NCI-H146 treated with DMSO at 0.1 percent for 48 hours (cell line): ENCODE measurements around the gene HHIPL1.

Source experiments
- DNase-seq: peaks from one replicate; lab custom pipeline; 2025; ENCODE audit not compliant: unreplicated experiment; lab: John Stamatoyannopoulos, UW

The HHIPL1 gene

DNA sequence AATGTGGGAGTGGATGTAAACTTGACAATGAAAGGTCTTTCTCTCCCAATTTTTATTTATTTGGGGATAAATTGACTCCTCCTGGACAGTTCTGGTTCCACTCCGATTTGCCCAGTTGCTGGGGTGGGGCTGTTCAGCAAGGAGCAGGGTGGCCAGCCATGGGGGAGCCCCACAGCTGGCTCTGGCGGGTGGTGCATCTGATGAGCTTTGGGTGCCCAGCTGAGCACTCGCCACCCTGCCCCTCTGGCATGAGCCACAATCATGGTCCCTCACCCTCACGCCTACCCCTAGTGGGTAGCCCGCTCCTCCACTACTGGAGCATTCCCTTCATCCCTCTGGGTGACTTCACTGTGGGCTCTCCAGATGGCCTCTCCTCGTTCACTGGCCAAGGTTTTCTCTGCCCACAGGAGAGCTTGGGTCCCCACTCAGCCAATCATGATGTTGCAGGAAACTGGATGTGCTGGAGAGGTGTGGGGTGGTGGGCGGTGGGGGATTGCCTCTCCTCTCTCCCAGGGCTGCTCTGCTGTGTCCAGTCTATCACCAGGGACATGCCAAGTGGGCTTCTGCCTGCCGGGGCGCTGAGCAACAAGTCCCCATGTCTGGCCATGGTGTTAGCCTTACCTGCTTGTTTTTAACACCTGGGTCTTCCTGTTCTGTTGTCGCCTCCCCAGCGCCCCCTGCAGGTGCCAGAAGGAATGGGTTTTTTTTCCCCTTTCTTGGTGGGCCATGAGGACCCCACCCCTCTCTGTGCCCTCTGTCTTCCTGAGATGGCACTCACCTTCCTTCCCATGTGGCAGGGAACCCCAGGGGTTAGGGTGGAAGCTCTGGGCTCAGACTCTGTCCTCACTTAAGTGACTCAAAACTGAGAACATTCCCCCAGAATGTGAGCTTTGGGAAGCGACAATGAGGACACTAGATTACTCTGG is 42.6 kb downstream of the HHIPL1 start:
- no peak for DNase-seq

DNA sequence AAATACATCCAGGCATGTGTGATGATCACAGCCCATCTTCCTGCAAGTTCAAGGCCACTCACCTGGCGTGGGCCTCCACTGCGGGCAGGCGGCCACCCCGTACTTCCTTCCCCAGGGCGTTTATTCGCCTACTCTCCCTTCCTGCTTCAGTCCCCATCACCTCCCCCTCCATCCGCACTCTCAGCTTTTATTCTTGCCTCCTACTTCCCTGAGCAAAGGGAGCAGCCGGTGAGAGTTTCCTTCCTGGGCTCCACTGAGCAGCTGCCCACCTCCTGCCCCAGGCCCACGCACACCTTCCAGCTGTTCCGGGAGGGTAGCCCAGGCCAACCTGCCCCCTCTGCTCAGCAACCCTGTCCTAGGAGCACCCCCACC is 43.3 kb downstream of the HHIPL1 start:
- no peak for DNase-seq

GRCh38 chr14:99688629-99689028 is 43.7 kb downstream of the HHIPL1 start:
- DNase-seq, result no peak

GRCh38 chr14:99689266-99690236 is 44.6 kb downstream of the HHIPL1 start:
- DNase-seq, result no peak

DNA sequence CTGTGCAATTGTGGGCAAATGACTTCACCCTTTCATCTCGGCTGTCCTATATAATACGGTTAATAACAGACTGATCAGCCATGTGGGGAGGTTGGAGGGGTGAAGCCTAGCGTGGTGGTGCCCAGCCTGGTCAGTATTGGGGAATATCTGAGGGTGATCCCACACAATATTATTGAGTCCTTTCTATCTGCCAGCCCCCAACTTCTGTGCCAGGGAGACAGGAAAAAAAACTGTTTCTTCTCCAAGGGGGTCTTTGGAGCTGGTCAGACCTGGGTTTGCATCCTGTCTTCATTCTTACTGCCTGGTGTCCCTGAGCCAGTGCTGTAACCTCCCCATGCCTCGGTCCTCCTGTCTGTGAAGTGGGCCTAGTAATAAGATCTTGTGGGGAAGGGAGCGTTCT is 45.7 kb downstream of the HHIPL1 start:
- no peak for DNase-seq

DNA sequence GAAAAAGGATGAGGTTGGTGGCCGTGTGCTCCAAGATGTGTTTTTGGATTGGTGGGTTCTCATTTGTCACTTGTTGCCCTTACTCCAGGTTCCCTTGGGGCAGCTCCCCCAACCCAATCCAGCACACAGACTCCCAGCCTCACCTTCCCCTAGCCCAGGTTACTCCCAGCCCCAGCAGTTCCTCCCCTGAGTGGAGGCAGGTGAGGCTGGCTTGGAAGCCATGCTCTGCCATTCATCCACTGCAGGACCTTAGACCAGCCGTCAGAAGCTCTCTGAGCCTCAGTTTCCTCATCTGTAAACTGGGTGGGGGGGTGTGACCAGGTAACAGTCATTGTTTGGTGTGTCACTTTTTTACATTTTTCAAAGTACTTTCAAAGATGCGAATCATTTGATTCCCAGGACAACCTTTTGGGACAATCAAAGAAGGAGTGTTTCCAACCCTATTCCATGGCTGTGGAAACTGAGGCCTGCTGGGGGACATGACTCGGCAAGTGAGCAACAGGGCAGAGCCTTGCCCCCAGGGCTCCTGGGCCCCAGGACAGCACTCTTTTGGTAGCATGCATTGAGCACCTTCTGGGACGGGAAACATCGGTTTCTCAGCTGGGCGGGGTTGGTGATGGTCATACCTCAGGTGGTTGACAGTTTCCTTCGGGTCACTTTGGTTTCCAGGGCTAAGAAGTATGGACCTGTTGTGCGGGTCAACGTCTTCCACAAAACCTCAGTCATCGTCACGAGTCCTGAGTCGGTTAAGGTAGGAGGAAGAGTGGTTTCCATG is 46.4 kb downstream of the HHIPL1 start:
- no peak for DNase-seq

DNA sequence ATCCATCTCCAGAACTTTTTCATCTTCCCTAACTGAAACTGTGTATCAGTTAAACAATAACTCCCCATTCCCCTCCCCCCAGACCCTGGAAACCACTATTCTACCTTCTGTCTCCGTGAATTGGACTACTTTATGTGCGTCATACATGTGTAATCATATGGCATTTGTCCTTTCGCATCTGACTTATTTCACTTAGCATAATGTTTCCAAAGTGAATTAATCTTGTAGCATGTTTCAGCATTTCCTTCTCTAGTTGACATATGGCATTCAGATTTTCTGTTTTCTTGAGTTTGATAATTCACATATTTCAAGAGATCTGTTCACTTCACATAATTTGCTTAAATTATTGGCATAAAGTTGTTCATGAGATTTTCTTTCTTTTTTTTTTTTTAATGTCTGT is 49.0 kb downstream of the HHIPL1 start:
- no peak for DNase-seq

DNA sequence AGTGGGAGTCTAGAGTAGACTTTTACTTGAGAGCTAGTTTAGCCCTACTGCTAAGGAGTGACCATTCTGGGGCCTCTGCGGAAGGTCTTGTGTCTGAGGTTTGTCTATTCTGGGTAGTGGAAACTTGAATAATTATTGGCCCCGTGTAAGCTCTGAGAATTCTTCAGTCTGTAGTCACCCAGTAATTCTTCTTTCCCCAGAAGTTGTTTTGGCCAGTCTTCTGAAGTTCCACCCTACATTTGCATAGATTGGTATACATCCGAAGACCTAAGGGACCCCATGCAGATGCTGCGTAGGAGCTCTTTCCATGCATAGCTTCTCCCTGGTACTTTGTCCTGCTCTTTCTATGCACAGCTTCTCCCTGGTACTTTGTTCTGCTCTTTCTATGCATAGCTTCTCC is 52.0 kb downstream of the HHIPL1 start:
- no peak for DNase-seq

DNA sequence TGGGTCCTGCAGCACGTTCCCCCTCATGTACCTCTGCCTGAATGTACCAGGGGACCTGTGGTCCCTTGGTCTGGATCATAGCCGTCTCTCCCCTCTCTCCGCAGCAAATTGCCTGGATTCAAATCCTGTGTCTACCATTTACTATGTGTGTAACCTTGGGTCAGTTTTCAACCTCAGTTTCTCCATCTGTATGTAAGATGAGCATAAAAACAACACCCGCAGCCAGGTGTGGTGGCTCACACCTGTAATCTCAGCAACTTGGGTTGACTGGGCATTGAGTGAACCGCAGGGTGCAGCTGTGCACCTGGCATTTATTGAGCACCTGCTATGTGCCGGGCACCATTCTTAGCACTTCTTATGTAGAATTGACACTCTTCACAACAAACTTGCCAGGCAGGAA is 53.3 kb downstream of the HHIPL1 start:
- no peak for DNase-seq

DNA sequence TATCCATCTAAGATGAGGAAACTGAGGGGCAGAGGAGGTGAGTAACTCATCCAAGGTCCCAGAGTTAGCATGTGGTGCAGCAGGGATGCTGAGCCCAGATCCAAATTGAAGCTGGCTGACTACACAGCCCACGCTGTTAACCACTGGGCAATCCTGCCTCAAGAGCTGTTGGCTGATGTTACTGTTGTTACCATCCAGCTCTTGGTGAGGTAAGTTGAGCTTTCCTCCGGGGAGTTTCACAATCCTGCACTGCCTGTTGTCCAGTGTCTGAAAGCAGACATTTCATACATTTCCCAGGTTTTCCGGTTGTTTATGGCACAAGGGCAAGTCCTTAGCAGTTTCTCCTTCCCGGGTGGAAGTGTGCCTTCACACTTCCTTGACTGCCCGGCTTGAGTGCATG is 53.7 kb downstream of the HHIPL1 start:
- no peak for DNase-seq

- DNase-seq, result no peak
Observed at GRCh38 chr14:99699085-99699760, 54.3 kb downstream of the HHIPL1 start.

DNA sequence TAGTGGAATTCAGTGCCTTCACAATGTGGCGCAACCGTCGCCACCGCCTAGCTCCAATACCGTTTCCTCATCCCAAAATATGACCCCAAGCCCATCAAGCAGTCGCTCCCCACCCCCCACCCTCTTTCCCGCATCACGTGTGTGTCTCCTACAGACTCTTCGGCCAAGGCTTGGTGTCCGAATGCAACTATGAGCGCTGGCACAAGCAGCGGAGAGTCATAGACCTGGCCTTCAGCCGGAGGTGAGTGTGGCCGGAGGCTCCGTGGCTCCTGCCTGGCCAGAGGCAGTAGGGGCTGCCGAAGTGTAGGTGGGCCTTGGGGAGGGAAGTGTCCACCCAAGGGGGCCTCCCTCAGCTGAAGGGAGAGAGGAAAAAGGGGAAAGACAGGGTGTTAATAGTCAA is 54.9 kb downstream of the HHIPL1 start:
- DNase-seq, result no peak

GRCh38 chr14:99700379-99700778 is 55.5 kb downstream of the HHIPL1 start:
- no peak for DNase-seq

DNA sequence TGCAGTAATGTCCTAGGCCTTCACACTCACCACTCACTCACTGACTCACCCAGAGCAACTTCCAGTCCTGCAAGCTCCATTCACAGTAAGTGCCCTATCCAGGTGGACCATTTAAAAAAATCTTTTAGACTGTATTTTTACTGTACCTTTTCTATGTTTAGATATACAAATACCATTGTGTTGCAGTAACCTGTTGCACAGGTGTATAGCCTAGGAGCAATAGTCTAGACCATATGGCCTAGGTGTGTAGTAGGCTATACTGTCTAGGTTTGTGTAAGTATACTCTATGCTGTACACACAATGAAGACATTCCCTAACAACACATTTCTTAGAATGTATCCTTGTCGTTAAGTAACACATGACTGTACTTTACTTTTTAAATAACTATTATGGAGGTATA is 56.3 kb downstream of the HHIPL1 start:
- DNase-seq, result no peak

GRCh38 chr14:99702115-99702514 is 57.2 kb downstream of the HHIPL1 start:
- DNase-seq, result no peak

DNA sequence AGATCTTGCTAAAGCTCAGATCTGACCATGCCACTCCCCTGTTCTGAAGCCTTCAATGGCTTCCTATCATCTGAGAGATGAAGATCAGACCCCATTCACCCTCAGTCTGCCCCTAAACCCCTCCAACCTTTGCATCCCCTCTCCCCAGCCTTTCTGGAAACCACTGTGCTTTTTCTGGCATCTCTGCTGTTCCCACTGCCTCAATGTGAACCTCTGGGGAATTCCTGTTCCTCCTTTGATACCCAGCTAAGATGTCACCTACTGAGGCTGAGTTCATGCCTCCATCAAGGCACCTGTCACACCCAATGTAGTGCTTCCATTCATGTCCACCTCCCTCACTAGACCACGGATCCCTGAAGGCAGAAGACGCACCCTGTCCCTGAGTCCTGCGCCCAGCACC is 58.5 kb downstream of the HHIPL1 start:
- DNase-seq, result no peak

- DNase-seq, result no peak
Observed at GRCh38 chr14:99704037-99704436, 59.1 kb downstream of the HHIPL1 start.

- no peak for DNase-seq
Observed at GRCh38 chr14:99706107-99706900, 61.4 kb downstream of the HHIPL1 start.

DNA sequence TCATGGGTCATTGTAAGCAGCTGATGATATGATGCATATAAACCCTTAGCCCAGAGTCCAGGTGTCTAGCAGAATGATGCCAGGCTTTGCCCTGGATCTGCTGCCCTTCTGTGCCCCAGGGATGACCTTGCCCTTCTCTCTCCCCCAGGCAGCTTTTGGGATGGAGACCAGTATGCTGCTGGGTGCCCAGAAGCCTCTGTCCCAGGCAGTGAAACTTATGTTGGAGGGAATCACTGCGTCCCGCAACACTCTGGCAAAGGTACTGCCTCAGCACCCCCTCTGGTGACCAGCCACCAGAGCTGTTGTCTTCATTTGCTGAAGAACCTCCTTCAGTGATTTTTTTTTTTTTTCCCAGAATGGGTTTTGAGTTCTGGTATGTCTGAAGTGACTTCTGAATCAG is 62.5 kb downstream of the HHIPL1 start:
- no peak for DNase-seq

- DNase-seq, result no peak
Observed at GRCh38 chr14:99707921-99708320, 63.0 kb downstream of the HHIPL1 start.
